IMR-90 (cell line): ENCODE data around the gene PRSS33. TPM values are rescaled to one million over a fixed set of nuclear protein-coding genes. Genes with fewer than 3 reads are reported as not detected.

ENCODE experiments used
- ATAC-seq: fragments of 200-7000 bp; cut with Tn5 transposase; 2 replicates; pipeline ENCODE4 v1.9.1; 2020; ENCODE audit warnings: low read depth, mild to moderate bottlenecking, moderate library complexity
- BruUV-seq: library from RNA; stranded (reverse); fragments of 400-500 nt; replicated peaks from 2 replicates; lab custom pipeline; 2021; lab: Mats Ljungman, UMichigan
- CTCF ChIA-PET: fragments of 300-600 bp; formaldehyde crosslinking; extraction: SDS; loops from one replicate; lab custom pipeline; 2021; ENCODE audit warnings: antibody characterized with exemption; lab: Yijun Ruan, JAX
- POLR2A ChIA-PET: fragments of 300-600 bp; sonication (Branson Sonifier 250); formaldehyde crosslinking; loops from one replicate; lab custom pipeline; 2022; ENCODE audit warnings: antibody characterized with exemption; ENCODE audit not compliant: unreplicated experiment; lab: Charles Lee
- DNase-seq: peaks from one replicate; pipeline ENCODE4 v3.0.0; 2013
- H2AFZ ChIP-seq: replicated peaks from 2 replicates; pipeline ENCODE3; 2013; ENCODE audit warnings: low read length, mild to moderate bottlenecking; ENCODE audit not compliant: poor library complexity
- H2AK5ac ChIP-seq: 2 replicates; pipeline ENCODE4 v1.6.1; 2013; ENCODE audit warnings: low read depth, low read length, inconsistent platforms
- H2AK9ac ChIP-seq: replicated peaks from 2 replicates; pipeline ENCODE3; 2013; ENCODE audit warnings: mild to moderate bottlenecking, low read depth, low read length, moderate library complexity; ENCODE audit not compliant: poor library complexity
- H2BK120ac ChIP-seq: 2 replicates; pipeline ENCODE4 v1.6.1; 2013; ENCODE audit warnings: low read depth, low read length, inconsistent platforms
- H2BK15ac ChIP-seq: 3 replicates; pipeline ENCODE4 v1.6.1; 2013; ENCODE audit warnings: low read depth, low read length, inconsistent platforms
- H2BK20ac ChIP-seq: 2 replicates; pipeline ENCODE4 v1.6.1; 2013; ENCODE audit warnings: low read depth, mild to moderate bottlenecking, inconsistent platforms, low read length, moderate library complexity
- H2BK5ac ChIP-seq: 2 replicates; pipeline ENCODE4 v1.6.1; 2013; ENCODE audit warnings: mild to moderate bottlenecking, low read depth, low read length, inconsistent platforms; ENCODE audit not compliant: poor library complexity, severe bottlenecking
- H3K14ac ChIP-seq: replicated peaks from 2 replicates; pipeline ENCODE4 v1.6.1; 2013; ENCODE audit warnings: low read depth, low read length, inconsistent platforms
- H3K18ac ChIP-seq: 2 replicates; pipeline ENCODE4 v1.6.1; 2013; ENCODE audit warnings: low read depth, low read length, control low read depth
- H3K23ac ChIP-seq: 2 replicates; pipeline ENCODE4 v1.6.1; 2013; ENCODE audit warnings: low read depth, low read length, inconsistent platforms
- H3K27ac ChIP-seq: 2 replicates; pipeline ENCODE4 v1.5.1; 2013; ENCODE audit warnings: mild to moderate bottlenecking, control low read depth, low read length; ENCODE audit not compliant: insufficient read depth
- H3K27me3 ChIP-seq: 2 replicates; pipeline ENCODE4 v1.6.1; 2013; ENCODE audit warnings: low read length; ENCODE audit not compliant: control insufficient read depth, insufficient read depth
- H3K36me3 ChIP-seq: 2 replicates; pipeline ENCODE4 v1.6.1; 2013; ENCODE audit warnings: low read length, mixed read lengths; ENCODE audit not compliant: control insufficient read depth, insufficient read depth
- H3K4ac ChIP-seq: 2 replicates; pipeline ENCODE4 v1.6.1; 2013; ENCODE audit warnings: low read depth, low read length, inconsistent platforms
- H3K4me1 ChIP-seq: 2 replicates; pipeline ENCODE4 v1.6.1; 2013; ENCODE audit warnings: low read length, mixed read lengths; ENCODE audit not compliant: control insufficient read depth, insufficient read depth
- H3K4me2 ChIP-seq: 2 replicates; pipeline ENCODE4 v1.6.1; 2013; ENCODE audit warnings: low read depth, mild to moderate bottlenecking, control low read depth, low read length, moderate library complexity
- H3K4me3 ChIP-seq: 2 replicates; pipeline ENCODE4 v1.5.1; 2013; ENCODE audit warnings: low read depth, mild to moderate bottlenecking, control low read depth, low read length, moderate library complexity; ENCODE audit not compliant: insufficient read depth
- H3K56ac ChIP-seq: 2 replicates; pipeline ENCODE4 v1.6.1; 2013; ENCODE audit warnings: low read length, inconsistent platforms; ENCODE audit not compliant: insufficient read depth; ENCODE audit errors: extremely low read depth
- H3K79me1 ChIP-seq, 2 experiments: 2 replicates each; pipeline ENCODE4 v1.6.1; 2013; ENCODE audit warnings: low read length in 2 of 2, inconsistent platforms in 1 of 2, low read depth in 1 of 2
- H3K9ac ChIP-seq: 2 replicates; pipeline ENCODE4 v1.6.1; 2013; ENCODE audit warnings: low read depth, low read length, control low read depth
- H3K9me1 ChIP-seq: 2 replicates; pipeline ENCODE4 v1.6.1; 2013; ENCODE audit warnings: low read length, inconsistent platforms; ENCODE audit not compliant: insufficient read depth
- H3K9me3 ChIP-seq: 2 replicates; pipeline ENCODE4 v1.6.1; 2013; ENCODE audit warnings: low read length; ENCODE audit not compliant: control insufficient read depth, insufficient read depth
- H4K20me1 ChIP-seq: 2 replicates; pipeline ENCODE4 v1.6.1; 2013; ENCODE audit warnings: low read length, inconsistent platforms; ENCODE audit not compliant: insufficient read depth
- H4K5ac ChIP-seq: 2 replicates; pipeline ENCODE4 v1.6.1; 2013; ENCODE audit warnings: mild to moderate bottlenecking, low read depth, low read length, control low read depth
- H4K8ac ChIP-seq, 2 experiments: 2 replicates each; pipeline ENCODE4 v1.6.1; 2013; ENCODE audit warnings: low read depth in 2 of 2, low read length in 2 of 2, control low read depth in 1 of 2, inconsistent platforms in 1 of 2
- H4K91ac ChIP-seq: 2 replicates; pipeline ENCODE4 v1.6.1; 2013; ENCODE audit warnings: low read depth, low read length, inconsistent platforms; ENCODE audit not compliant: insufficient read depth
- BHLHE40 ChIP-seq: fragments of 150-350 bp; IDR thresholded peaks from 2 replicates; pipeline ENCODE4 v1.6.1; 2016; ENCODE audit warnings: mild to moderate bottlenecking, low read depth, low read length
- CEBPB ChIP-seq: IDR thresholded peaks from 2 replicates; pipeline ENCODE4 v1.6.1; 2012; ENCODE audit warnings: low read depth, low read length, improper control_type of control experiment
- CHD1 ChIP-seq: IDR thresholded peaks from 2 replicates; pipeline ENCODE4 v1.6.1; 2012; ENCODE audit warnings: low read depth, low read length, improper control_type of control experiment
- FOS ChIP-seq: fragments of 150-350 bp; IDR thresholded peaks from 2 replicates; pipeline ENCODE4 v1.6.1; 2016; ENCODE audit warnings: low read depth, low read length
- MAFK ChIP-seq: IDR thresholded peaks from 2 replicates; pipeline ENCODE4 v1.6.1; 2012; ENCODE audit warnings: low read depth, low read length, improper control_type of control experiment
- MXI1 ChIP-seq: IDR thresholded peaks from 2 replicates; pipeline ENCODE4 v1.6.1; 2012; ENCODE audit warnings: low read depth, mild to moderate bottlenecking, low read length, moderate library complexity, borderline replicate concordance
- NFE2L2 ChIP-seq: fragments of 150-350 bp; IDR thresholded peaks from 2 replicates; pipeline ENCODE4 v1.6.1; 2016; ENCODE audit warnings: low read depth, mild to moderate bottlenecking, low read length
- RAD21 ChIP-seq: IDR thresholded peaks from 2 replicates; pipeline ENCODE4 v1.6.1; 2012; ENCODE audit warnings: low read length, improper control_type of control experiment
- RCOR1 ChIP-seq: IDR thresholded peaks from 2 replicates; pipeline ENCODE4 v1.6.1; 2012; ENCODE audit warnings: mild to moderate bottlenecking, low read length, improper control_type of control experiment; ENCODE audit not compliant: insufficient replicate concordance
- RFX5 ChIP-seq: IDR thresholded peaks from 2 replicates; pipeline ENCODE4 v1.8.0; 2012; ENCODE audit warnings: low read depth, mild to moderate bottlenecking, low read length, moderate library complexity
- SMC3 ChIP-seq: fragments of 150-350 bp; IDR thresholded peaks from 2 replicates; pipeline ENCODE4 v1.6.1; 2016; ENCODE audit warnings: low read depth, mild to moderate bottlenecking, antibody characterized with exemption, low read length, moderate library complexity
- WGBS, 2 experiments: methylation state at CpG; one replicate each; pipeline versions ENCODE4 v1.1.5 to v1.1.7; 2013; ENCODE audit warnings: missing lambda C conversion rate in 2 of 2; ENCODE audit not compliant: insufficient read length in 1 of 2; ENCODE audit errors: extremely low coverage in 2 of 2; 5-methylcytosine and 5-hydroxymethylcytosine counted together
- dilution Hi-C: fragments of 300-500 bp; cut with HindIII; formaldehyde crosslinking; loops from one replicate; pipeline ENCODE4 v1.14.3; 2018; ENCODE audit warnings: low sequenced_read_pairs; ENCODE audit not compliant: unreplicated experiment
- in situ Hi-C: fragments of 300-500 bp; cut with MboI; formaldehyde crosslinking; loops from 3 replicates; pipeline ENCODE4 v1.14.3; 2019; ENCODE audit warnings: low sequenced_read_pairs, inconsistent platforms, mixed read lengths
- intact Hi-C: fragments of 100-400 bp; cut with micrococcal nuclease; formaldehyde crosslinking; loops from 2 replicates; pipeline ENCODE4 v1.10.0; 2022
- polyA plus RNA-seq, 3 experiments: library from polyadenylated mRNA; depleted of rRNA; stranded (reverse); fragments of >200 nt; gene quantifications; 2 replicates each; pipeline ENCODE4 v1.2.3, GENCODE V29; 2012; ENCODE audit warnings: low replicate concordance in 1 of 3
- total RNA-seq: library from RNA; depleted of rRNA; stranded (reverse); fragments of >200 nt; gene quantifications from 2 replicates; pipeline ENCODE4 v1.2.3, GENCODE V29; 2012

Gene PRSS33
- total and polyA plus RNA-seq, 2 of the 4 experiments (the other 2 are of a cell fraction) = not detected

- no peak for DNase-seq
- no peak overlapping the region for H3K18ac ChIP-seq
- intact Hi-C loops = no loop called here
- H4K91ac ChIP-seq = no peak overlapping the region
- H3K4me3 ChIP-seq = no peak overlapping the region
- H4K8ac ChIP-seq = no peak overlapping the region
- H3K4me2 ChIP-seq = no peak overlapping the region
- H3K4me1 ChIP-seq = no peaks in the 10 kb centered on the region
- no peak overlapping the region for H2BK5ac ChIP-seq
- peaks cover 2 to 7% of the 10 kb centered on the region in 2 experiments; a peak in 3 of 4 replicates for H3K79me1 ChIP-seq
- no peaks in the 10 kb centered on the region for H3K36me3 ChIP-seq
- ChIA-PET POLR2A (no interaction called here), CTCF (no interaction called here)
- BruUV-seq = no TSS peak
- dilution Hi-C loops = no loop called here
- no peak overlapping the region for H3K9ac ChIP-seq
- H2BK20ac ChIP-seq = no peak overlapping the region
- no peak overlapping the region for H2AK5ac ChIP-seq
- no peak overlapping the region for H3K27ac ChIP-seq
- no peaks in the 10 kb centered on the region for H4K20me1 ChIP-seq
- in situ Hi-C loops = no loop called here
- no peak overlapping the region for H3K14ac ChIP-seq
- H3K56ac ChIP-seq = no peak overlapping the region
- H2BK120ac ChIP-seq = no peak overlapping the region
- TF ChIP-seq RCOR1 = no peak
- TF ChIP-seq FOS = no peak
- TF ChIP-seq RAD21 = no peak
- TF ChIP-seq BHLHE40 = no peak
- TF ChIP-seq NFE2L2 = no peak
- TF ChIP-seq MAFK = no peak
- no peak for TF ChIP-seq SMC3
- TF ChIP-seq CEBPB = no peak
- no peak for TF ChIP-seq CHD1
- TF ChIP-seq RFX5 = no peak
- no peak for TF ChIP-seq MXI1
- H3K4ac ChIP-seq = no peak overlapping the region
- H2AFZ ChIP-seq = no peak overlapping the region
- H3K27me3 ChIP-seq = peaks cover 48% of the 10 kb centered on the region
- H4K5ac ChIP-seq = no peak overlapping the region
- H3K9me3 ChIP-seq = no peaks in the 10 kb centered on the region
- peaks cover 2% of the 10 kb centered on the region for H3K9me1 ChIP-seq
- H2AK9ac ChIP-seq = no peak overlapping the region
- H3K23ac ChIP-seq = no peak overlapping the region
- 68% methylated on average over 8 of the region's 15 CpGs; no CpG with 5 or more reads in 1 of the 2 experiments for WGBS, 2 experiments
- ATAC-seq = no peak
- no peak overlapping the region for H2BK15ac ChIP-seq
Observed at GRCh38 chr16:2783581-2784357, 3.6 kb downstream of the PRSS33 start.
